Measurements from ENCODE around the gene NUS1.
"Not testable (repeated sequence)": the region's sequence is repeated elsewhere in the genome, so short reads cannot be mapped to it uniquely, and the experiment has no call there.

The NUS1 gene

DNA sequence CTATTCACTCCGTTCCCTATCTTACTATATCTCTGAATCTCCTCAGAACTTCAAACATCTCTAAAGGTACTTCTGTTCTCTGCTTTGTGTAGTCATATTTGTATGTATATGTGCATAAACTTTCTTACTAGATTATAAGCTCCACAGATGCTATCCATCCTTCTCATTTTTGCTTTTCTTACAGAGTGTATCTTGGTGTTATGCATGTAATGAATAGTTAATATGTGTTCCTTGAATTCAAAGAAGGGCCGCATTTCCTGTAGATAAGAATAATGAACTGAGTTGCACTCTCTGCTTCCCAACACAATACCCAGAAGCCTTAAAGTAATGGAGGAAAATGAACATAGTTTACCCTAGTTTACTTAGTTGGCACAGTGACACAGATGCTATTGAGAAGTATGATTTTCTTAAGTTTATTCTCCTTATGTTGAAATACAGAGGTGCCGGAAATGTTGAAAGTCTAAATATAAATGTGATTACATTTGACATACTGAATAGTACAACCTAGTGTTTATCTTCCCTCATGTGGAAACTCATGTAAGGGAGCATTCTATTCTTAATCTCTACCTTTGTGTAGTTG lies 6.0 kb downstream of the NUS1 start:
- TF ChIP-seq, protein P1, sequence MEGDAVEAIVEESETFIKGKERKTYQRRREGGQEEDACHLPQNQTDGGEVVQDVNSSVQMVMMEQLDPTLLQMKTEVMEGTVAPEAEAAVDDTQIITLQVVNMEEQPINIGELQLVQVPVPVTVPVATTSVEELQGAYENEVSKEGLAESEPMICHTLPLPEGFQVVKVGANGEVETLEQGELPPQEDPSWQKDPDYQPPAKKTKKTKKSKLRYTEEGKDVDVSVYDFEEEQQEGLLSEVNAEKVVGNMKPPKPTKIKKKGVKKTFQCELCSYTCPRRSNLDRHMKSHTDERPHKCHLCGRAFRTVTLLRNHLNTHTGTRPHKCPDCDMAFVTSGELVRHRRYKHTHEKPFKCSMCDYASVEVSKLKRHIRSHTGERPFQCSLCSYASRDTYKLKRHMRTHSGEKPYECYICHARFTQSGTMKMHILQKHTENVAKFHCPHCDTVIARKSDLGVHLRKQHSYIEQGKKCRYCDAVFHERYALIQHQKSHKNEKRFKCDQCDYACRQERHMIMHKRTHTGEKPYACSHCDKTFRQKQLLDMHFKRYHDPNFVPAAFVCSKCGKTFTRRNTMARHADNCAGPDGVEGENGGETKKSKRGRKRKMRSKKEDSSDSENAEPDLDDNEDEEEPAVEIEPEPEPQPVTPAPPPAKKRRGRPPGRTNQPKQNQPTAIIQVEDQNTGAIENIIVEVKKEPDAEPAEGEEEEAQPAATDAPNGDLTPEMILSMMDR (IDR thresholded peaks at IDR 0.05; ENCODE audit: low read length, missing control alignments) = no peak
- H3K4me3 ChIP-seq (replicated peaks; ENCODE audit: low read depth, low read length) = no peak overlapping the region
- peak; percentile 40 for DNase-seq (ENCODE audit: low read depth)

DNA sequence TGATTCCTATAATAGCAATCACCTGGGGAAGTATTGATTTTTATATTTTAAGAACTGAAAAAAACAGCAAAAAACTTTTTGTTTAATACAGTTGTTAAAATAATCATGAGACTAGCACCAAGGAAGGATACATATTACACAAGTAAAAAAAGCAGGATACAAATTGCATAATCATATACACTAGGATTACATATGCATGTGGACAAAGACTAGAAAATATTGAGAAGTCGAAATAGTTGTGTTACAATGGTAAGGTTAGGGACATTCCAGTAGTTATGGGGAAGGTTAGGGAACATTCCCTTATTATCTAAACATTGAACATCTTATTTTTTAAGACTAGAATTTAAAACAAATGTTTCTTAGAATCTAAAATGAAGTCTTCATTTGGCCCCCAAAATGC lies 9.5 kb downstream of the NUS1 start:
- no peak overlapping the region for H3K4me3 ChIP-seq (replicated peaks; ENCODE audit: low read depth, low read length)
- TF ChIP-seq, protein P1 (IDR thresholded peaks at IDR 0.05; ENCODE audit: low read length, missing control alignments) = no peak
- no peak for DNase-seq (ENCODE audit: low read depth)

DNA sequence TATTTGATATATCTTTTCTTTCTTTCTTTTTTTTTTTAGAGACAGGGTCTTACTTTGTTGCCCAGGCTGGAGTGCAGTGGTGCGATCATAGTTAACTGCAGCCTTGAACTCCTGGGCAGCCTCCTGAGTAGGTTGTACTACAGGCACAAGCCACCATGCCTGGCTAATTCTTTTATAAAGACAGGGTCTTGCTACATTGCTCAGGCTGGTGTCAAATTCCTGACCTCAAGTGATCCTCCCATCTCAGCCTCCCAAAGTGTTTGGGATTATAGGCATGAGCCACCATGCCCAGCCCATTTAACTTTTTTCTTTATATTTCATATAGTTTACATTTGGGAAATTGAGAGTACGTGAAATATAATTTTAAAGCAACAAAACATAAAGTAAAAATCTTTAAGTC lies 10.1 kb downstream of the NUS1 start:
- H3K4me3 ChIP-seq (replicated peaks; ENCODE audit: low read depth, low read length) = no peak overlapping the region
- no peak for DNase-seq (ENCODE audit: low read depth)
- TF ChIP-seq, protein P1 (IDR thresholded peaks at IDR 0.05; ENCODE audit: low read length, missing control alignments) = no peak

DNA sequence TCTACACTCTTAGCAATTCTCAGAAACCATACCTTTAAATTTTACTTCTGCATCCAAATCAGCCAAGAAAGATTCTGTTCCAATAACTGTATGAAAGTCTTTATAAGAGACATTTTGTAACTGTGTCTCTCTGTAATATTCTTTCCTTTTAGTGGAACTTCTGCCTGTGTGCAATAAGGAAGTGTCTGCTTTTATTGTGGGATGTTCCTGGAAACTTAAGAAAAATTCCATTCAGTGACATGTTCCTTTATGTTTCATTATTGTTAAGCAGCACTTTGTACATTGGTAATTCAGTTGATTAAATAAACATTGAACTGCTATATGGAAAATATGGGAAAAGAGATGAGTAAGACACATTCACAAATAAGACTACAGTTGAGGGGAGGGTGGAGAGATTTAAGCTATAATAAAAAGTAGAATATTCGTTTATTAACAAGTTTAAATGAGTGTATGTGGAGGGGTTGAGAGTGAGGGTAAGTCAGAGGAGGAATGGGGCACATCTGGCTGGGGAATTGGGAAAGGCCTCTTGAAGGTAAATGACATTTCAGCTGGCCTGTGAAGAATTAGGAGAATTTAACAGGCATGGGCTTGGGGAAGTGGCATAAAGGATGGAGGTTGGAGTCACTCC lies 11.9 kb downstream of the NUS1 start:
- TF ChIP-seq, protein P1 (IDR thresholded peaks at IDR 0.05; ENCODE audit: low read length, missing control alignments) = no peak
- no peak overlapping the region for H3K4me3 ChIP-seq (replicated peaks; ENCODE audit: low read depth, low read length)
- DNase-seq (ENCODE audit: low read depth) = no peak

DNA sequence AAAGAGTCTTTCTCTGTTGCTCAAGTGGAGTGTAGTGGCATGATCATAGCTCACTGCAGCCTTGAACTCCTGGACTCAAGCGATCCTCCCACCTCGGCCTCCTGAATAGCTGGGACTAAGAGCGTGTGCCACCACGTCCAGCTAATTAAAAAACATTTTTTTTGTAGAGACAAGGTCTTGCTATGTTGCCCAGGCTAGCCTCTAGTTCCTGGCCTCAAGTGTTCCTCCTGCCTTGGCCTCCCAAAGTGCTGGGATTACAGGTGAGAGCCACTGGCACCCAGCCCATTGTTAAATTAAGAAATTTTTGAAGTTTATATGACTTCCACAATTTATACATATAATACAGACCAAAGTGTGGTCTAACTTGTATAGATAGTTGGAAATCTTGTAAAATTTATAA lies 14.3 kb downstream of the NUS1 start:
- H3K4me3 ChIP-seq (replicated peaks; ENCODE audit: low read depth, low read length); DNase-seq (ENCODE audit: low read depth): not testable (repeated sequence)

DNA sequence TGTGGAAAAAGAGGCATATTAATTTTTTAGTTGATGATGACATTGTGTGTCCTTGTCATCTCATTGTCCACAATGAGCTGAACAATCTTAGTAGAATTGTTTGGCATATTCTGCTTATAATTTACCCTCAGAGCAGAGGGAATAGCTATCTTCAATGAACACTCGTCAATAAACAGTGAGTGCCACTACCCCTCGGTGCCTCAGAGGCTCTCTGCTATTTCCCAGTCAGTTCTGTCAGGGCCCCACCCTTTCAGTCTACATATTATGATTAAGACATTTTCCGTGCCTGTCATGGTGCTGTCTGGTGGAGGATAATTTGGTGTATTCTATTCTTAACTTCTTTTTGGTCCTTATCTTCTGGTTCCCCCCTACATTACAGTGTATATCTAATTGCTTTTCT lies 31.2 kb downstream of the NUS1 start:
- H3K4me3 ChIP-seq (replicated peaks; ENCODE audit: low read depth, low read length) = no peak overlapping the region
- TF ChIP-seq, protein P1 (IDR thresholded peaks at IDR 0.05; ENCODE audit: low read length, missing control alignments) = no peak
- no peak for DNase-seq (ENCODE audit: low read depth)

DNA sequence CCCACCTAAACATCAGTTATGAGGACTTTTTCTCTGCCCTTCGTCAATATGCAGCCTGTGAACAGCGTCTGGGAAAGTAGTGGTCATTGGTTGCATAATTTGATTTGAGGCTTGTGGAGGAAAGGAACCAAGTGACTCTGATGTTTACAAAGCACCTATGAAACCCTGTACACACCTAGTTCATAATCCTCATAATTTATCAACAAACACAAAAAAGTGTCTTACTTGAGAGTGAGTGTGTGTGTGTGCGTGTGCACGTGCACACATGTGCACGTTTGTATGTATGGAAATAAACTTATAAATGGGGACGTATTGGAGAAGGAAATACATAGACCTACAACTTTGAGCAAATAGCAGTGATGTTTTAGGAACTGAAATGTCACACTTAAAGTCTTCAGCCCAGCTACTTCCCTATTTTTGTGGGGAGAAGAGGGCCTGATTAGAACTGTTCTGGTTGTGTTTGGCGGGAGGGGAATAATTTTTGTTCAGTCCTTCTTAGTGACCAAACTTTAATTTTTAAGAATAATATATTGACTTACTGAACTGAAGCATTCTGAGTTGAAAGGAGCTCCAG lies 31.8 kb downstream of the NUS1 start:
- not testable (repeated sequence) for H3K4me3 ChIP-seq (replicated peaks; ENCODE audit: low read depth, low read length); DNase-seq (ENCODE audit: low read depth)

DNA sequence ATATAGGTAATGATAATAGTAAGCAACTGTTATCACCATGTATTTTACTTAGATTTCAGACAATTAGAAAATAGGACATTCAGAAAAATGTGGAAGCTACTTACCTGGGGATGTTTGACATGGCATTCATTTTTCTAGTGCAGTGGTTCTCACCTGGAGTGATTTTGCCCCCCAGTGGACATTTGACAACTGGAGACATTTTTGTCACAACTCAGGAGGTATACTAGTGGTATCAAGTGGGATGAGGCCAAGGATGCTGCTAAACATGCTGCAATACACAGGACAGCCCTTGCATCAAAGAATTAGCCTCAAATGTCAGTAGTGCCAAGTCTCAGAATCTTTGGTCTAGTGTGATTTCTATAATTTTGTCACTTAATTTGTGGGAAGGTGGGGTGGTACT lies 36.1 kb downstream of the NUS1 start:
- no peak for DNase-seq (ENCODE audit: low read depth)
- no peak overlapping the region for H3K4me3 ChIP-seq (replicated peaks; ENCODE audit: low read depth, low read length)
- TF ChIP-seq, protein P1 (IDR thresholded peaks at IDR 0.05; ENCODE audit: low read length, missing control alignments) = no peak

Data from fibroblast of pulmonary artery (primary cell).